H9 (cell line): ENCODE data around the gene PTPRR. TPM values are rescaled to one million over a fixed set of nuclear protein-coding genes. Genes with fewer than 3 reads are reported as not detected.

Experiments
- DNase-seq: peaks from one replicate; pipeline ENCODE4 v3.0.0-alpha.2; 2017
- H2AFZ ChIP-seq: one replicate; pipeline ENCODE4 v1.6.1; 2013; ENCODE audit warnings: mild to moderate bottlenecking, low read length, control low read depth, moderate library complexity
- H2AK5ac ChIP-seq: 2 replicates; pipeline ENCODE4 v1.6.1; 2013; ENCODE audit warnings: low read length, control low read depth, mixed read lengths; ENCODE audit not compliant: insufficient read length
- H2BK120ac ChIP-seq: one replicate; pipeline ENCODE4 v1.6.1; 2013; ENCODE audit warnings: low read depth, mild to moderate bottlenecking, low read length, control low read depth, inconsistent platforms; ENCODE audit not compliant: poor library complexity, severe bottlenecking
- H2BK12ac ChIP-seq: 2 replicates; pipeline ENCODE4 v1.6.1; 2013; ENCODE audit warnings: low read length, control low read depth, mixed read lengths, low read depth; ENCODE audit not compliant: insufficient read length
- H2BK15ac ChIP-seq: 2 replicates; pipeline ENCODE4 v1.6.1; 2013; ENCODE audit warnings: low read depth, low read length, control low read depth
- H2BK20ac ChIP-seq: one replicate; pipeline ENCODE4 v1.6.1; 2013; ENCODE audit warnings: low read depth, mild to moderate bottlenecking, low read length, control low read depth, inconsistent platforms; ENCODE audit not compliant: poor library complexity, severe bottlenecking
- H2BK5ac ChIP-seq: 2 replicates; pipeline ENCODE4 v1.6.1; 2013; ENCODE audit warnings: low read length, control low read depth, mixed read lengths; ENCODE audit not compliant: insufficient read length
- H3K14ac ChIP-seq: 2 replicates; pipeline ENCODE4 v1.6.1; 2013; ENCODE audit warnings: low read length, control low read depth; ENCODE audit not compliant: insufficient read depth
- H3K18ac ChIP-seq: 2 replicates; pipeline ENCODE4 v1.6.1; 2013; ENCODE audit warnings: low read depth, mild to moderate bottlenecking, mixed read lengths, low read length, control low read depth; ENCODE audit not compliant: insufficient read length
- H3K23ac ChIP-seq: 2 replicates; pipeline ENCODE4 v1.6.1; 2013; ENCODE audit warnings: low read length, control low read depth, mixed read lengths, low read depth; ENCODE audit not compliant: insufficient read length
- H3K23me2 ChIP-seq: 2 replicates; pipeline ENCODE4 v1.6.1; 2013; ENCODE audit warnings: low read depth, mild to moderate bottlenecking, mixed read lengths, low read length, control low read depth; ENCODE audit not compliant: insufficient read length, poor library complexity, severe bottlenecking
- H3K27ac ChIP-seq: 2 replicates; pipeline ENCODE4 v1.5.1; 2013; ENCODE audit warnings: low read length, control low read depth, mixed read lengths, low read depth; ENCODE audit not compliant: insufficient read length
- H3K27me3 ChIP-seq: 2 replicates; pipeline ENCODE4 v1.6.1; 2013; ENCODE audit warnings: low read length, control low read depth, inconsistent platforms; ENCODE audit not compliant: insufficient read depth
- H3K4ac ChIP-seq: 2 replicates; pipeline ENCODE4 v1.6.1; 2013; ENCODE audit warnings: low read depth, mild to moderate bottlenecking, control low read depth, inconsistent platforms, low read length, moderate library complexity
- H3K4me1 ChIP-seq: 2 replicates; pipeline ENCODE4 v1.6.1; 2013; ENCODE audit warnings: low read length, control low read depth, inconsistent platforms; ENCODE audit not compliant: insufficient read depth
- H3K4me2 ChIP-seq: 2 replicates; pipeline ENCODE4 v1.6.1; 2013; ENCODE audit warnings: low read length, control low read depth, mixed read lengths; ENCODE audit not compliant: insufficient read length, insufficient read depth
- H3K56ac ChIP-seq: 2 replicates; pipeline ENCODE4 v1.6.1; 2013; ENCODE audit warnings: low read depth, mild to moderate bottlenecking, mixed read lengths, low read length, control low read depth; ENCODE audit not compliant: insufficient read length
- H3K79me1 ChIP-seq: 2 replicates; pipeline ENCODE4 v1.6.1; 2013; ENCODE audit warnings: low read depth, mild to moderate bottlenecking, moderate library complexity, low read length, control low read depth, inconsistent platforms; ENCODE audit not compliant: insufficient read depth, poor library complexity, severe bottlenecking
- H3K79me2 ChIP-seq: 2 replicates; pipeline ENCODE4 v1.6.1; 2013; ENCODE audit warnings: low read length, control low read depth, inconsistent platforms; ENCODE audit not compliant: insufficient read depth
- H3K9ac ChIP-seq: 2 replicates; pipeline ENCODE4 v1.6.1; 2013; ENCODE audit warnings: low read length, control low read depth, mixed read lengths; ENCODE audit not compliant: insufficient read length; ENCODE audit errors: extremely low read depth
- H3K9me3 ChIP-seq: one replicate; pipeline ENCODE4 v1.6.1; 2013; ENCODE audit warnings: low read depth, low read length, inconsistent platforms; ENCODE audit not compliant: control insufficient read depth
- H3T11ph ChIP-seq: one replicate; pipeline ENCODE4 v1.6.1; 2013; ENCODE audit warnings: mild to moderate bottlenecking, low read length, control low read depth, inconsistent platforms
- H4K20me1 ChIP-seq: one replicate; pipeline ENCODE4 v1.6.1; 2013; ENCODE audit not compliant: control insufficient read depth, insufficient read length, insufficient read depth
- H4K5ac ChIP-seq: 2 replicates; pipeline ENCODE4 v1.6.1; 2013; ENCODE audit warnings: low read depth, mild to moderate bottlenecking, mixed read lengths, low read length, control low read depth; ENCODE audit not compliant: insufficient read length
- H4K8ac ChIP-seq: replicated peaks from 2 replicates; pipeline ENCODE4 v1.6.1; 2013; ENCODE audit warnings: low read length, control low read depth, mixed read lengths, low read depth; ENCODE audit not compliant: insufficient read length
- H4K91ac ChIP-seq: 2 replicates; pipeline ENCODE4 v1.6.1; 2013; ENCODE audit warnings: low read depth, mild to moderate bottlenecking, moderate library complexity, mixed read lengths, low read length, control low read depth; ENCODE audit not compliant: insufficient read length
- H3K27ac Mint-ChIP-seq, 3 experiments: 2 replicates in 2 of 3; 3 replicates in 1 of 3; pipeline ENCODE4 v1.8.0; 2020 to 2021; ENCODE audit warnings: mixed read lengths in 3 of 3, mild to moderate bottlenecking in 1 of 3, moderate library complexity in 1 of 3
- H3K27me3 Mint-ChIP-seq: 2 replicates; pipeline ENCODE4 v1.8.0; 2021; ENCODE audit warnings: low read depth, mild to moderate bottlenecking, moderate library complexity, mixed read lengths
- H3K36me3 Mint-ChIP-seq, 3 experiments: 2 replicates in 2 of 3; 3 replicates in 1 of 3; pipeline ENCODE4 v1.8.0; 2020 to 2021; ENCODE audit warnings: low read depth in 3 of 3, mixed read lengths in 3 of 3; ENCODE audit not compliant: insufficient read depth in 1 of 3
- H3K4me1 Mint-ChIP-seq, 2 experiments: 2 replicates each; pipeline ENCODE4 v1.8.0; 2020; ENCODE audit warnings: mixed read lengths in 2 of 2
- H3K4me3 Mint-ChIP-seq, 2 experiments: 2 replicates in 1 of 2; 3 replicates in 1 of 2; pipeline ENCODE4 v1.8.0; 2020 to 2021; ENCODE audit warnings: mild to moderate bottlenecking in 2 of 2, mixed read lengths in 2 of 2, moderate library complexity in 1 of 2
- H3K9me3 Mint-ChIP-seq, 2 experiments: 2 replicates in 1 of 2; 3 replicates in 1 of 2; pipeline ENCODE4 v1.8.0; 2020; ENCODE audit warnings: mild to moderate bottlenecking in 2 of 2, mixed read lengths in 2 of 2, moderate library complexity in 1 of 2
- WGBS: extraction: QIAGEN DNeasy Blood & Tissue Kit; methylation state at CpG from one replicate; pipeline ENCODE4 v1.1.7; 2013; ENCODE audit warnings: missing lambda C conversion rate, low lambda C conversion rate, mixed read lengths; ENCODE audit not compliant: insufficient read length; ENCODE audit errors: extremely low coverage; 5-methylcytosine and 5-hydroxymethylcytosine counted together
- total RNA-seq: library from RNA; stranded (reverse); gene quantifications from 2 replicates; pipeline ENCODE4 v1.2.1, GENCODE V29; 2021
- TF ChIP-seq, protein P1 (sequence below): fragments of 200-600 bp; sonication (generic); conservative IDR thresholded peaks from 3 replicates; pipeline ENCODE4 v1.8.0; 2021; ENCODE audit warnings: antibody characterized with exemption, mild to moderate bottlenecking

Gene PTPRR
- total RNA-seq, 1 experiment from 2014 or later: 0.22 TPM

DNA sequence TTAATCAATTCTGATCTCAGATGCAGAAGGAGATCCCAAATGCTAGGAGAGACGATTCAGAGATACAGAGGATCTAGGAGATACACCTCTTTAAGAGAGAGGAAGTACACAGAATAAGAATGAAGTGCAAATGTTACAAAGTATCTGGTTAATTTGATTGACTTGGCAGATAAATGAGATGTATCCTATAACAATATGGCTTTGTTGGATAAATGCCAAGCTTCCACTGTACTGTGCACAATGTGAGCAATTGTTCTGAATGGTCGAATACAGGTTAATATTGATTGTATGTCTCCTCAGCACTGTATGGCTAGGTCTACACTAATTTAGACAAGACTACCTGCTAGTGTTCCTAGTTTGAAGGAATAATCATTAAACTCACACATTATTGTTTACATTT lies 163.7 kb downstream of the PTPRR start:
- Histone ChIP-seq H3K4me2 (no peak overlapping the region), H2BK15ac (no peak overlapping the region)

More for the DNA sequence above, 163.7 kb downstream of the PTPRR start:
- peak overlapping the region in 1 of 3 experiments; percentile 20; a peak in 1 of 7 replicates for H3K27ac Mint-ChIP-seq
- no peak overlapping the region for H4K8ac ChIP-seq
- H3K4me1 ChIP-seq: peaks cover 2% of the 10 kb centered on the region; the same call in 1 of the 2 replicates
- no peaks in the 10 kb centered on the region for H3K23me2 ChIP-seq
- no peak overlapping the region for H4K5ac ChIP-seq
- no peak overlapping the region for H3K18ac ChIP-seq
- no peak overlapping the region for H3K14ac ChIP-seq
- no peak overlapping the region for H3T11ph ChIP-seq
- H2BK5ac ChIP-seq: no peak overlapping the region
- no peak for DNase-seq
- H3K23ac ChIP-seq: no peak overlapping the region
- no peak overlapping the region for H4K91ac ChIP-seq
- peaks cover 42 to 49% of the 10 kb centered on the region in 2 experiments for H3K4me1 Mint-ChIP-seq
- no peak overlapping the region for H3K4me3 Mint-ChIP-seq
- H3K27me3 ChIP-seq: no peaks in the 10 kb centered on the region
- no peaks in the 10 kb centered on the region for H3K27me3 Mint-ChIP-seq
- no peak overlapping the region for H2AK5ac ChIP-seq
- no peak overlapping the region for H2BK20ac ChIP-seq
- no peak overlapping the region for H3K56ac ChIP-seq
- TF ChIP-seq, protein P1, sequence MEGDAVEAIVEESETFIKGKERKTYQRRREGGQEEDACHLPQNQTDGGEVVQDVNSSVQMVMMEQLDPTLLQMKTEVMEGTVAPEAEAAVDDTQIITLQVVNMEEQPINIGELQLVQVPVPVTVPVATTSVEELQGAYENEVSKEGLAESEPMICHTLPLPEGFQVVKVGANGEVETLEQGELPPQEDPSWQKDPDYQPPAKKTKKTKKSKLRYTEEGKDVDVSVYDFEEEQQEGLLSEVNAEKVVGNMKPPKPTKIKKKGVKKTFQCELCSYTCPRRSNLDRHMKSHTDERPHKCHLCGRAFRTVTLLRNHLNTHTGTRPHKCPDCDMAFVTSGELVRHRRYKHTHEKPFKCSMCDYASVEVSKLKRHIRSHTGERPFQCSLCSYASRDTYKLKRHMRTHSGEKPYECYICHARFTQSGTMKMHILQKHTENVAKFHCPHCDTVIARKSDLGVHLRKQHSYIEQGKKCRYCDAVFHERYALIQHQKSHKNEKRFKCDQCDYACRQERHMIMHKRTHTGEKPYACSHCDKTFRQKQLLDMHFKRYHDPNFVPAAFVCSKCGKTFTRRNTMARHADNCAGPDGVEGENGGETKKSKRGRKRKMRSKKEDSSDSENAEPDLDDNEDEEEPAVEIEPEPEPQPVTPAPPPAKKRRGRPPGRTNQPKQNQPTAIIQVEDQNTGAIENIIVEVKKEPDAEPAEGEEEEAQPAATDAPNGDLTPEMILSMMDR: no peak
- no peak overlapping the region for H3K9ac ChIP-seq
- no peaks in the 10 kb centered on the region; a peak in 1 of 7 replicates for H3K36me3 Mint-ChIP-seq
- H3K27ac ChIP-seq: no peak overlapping the region
- H3K79me2 ChIP-seq: no peaks in the 10 kb centered on the region
- WGBS: no CpG with 5 or more reads among the region's 2 CpGs
- H2BK120ac ChIP-seq: no peak overlapping the region
- H3K79me1 ChIP-seq: no peaks in the 10 kb centered on the region
- no peak overlapping the region for H2AFZ ChIP-seq
- H3K4ac ChIP-seq: no peak overlapping the region
- 0 out of 5 replicates have a peak, but pooled peaks cover 0 to 2% of the 10 kb centered on the region in 2 experiments for H3K9me3 Mint-ChIP-seq
- no peaks in the 10 kb centered on the region for H3K9me3 ChIP-seq
- no peaks in the 10 kb centered on the region for H4K20me1 ChIP-seq
- no peak overlapping the region for H2BK12ac ChIP-seq
